Left lung (tissue), 10 donors: ENCODE measurements around the gene HOXC10. TPM values are rescaled to one million over a fixed set of nuclear protein-coding genes. Genes with fewer than 3 reads are reported as not detected.
A peak's percentile ranks its signal among the peaks of the same experiment; 100 is the strongest.

Source experiments
- ATAC-seq: fragments of 200-7000 bp; cut with Tn5 transposase; one replicate; pipeline ENCODE4 v1.9.1; 2020; ENCODE audit warnings: moderate library complexity
- DNase-seq, 4 donors: peaks; one replicate each; pipeline ENCODE4 v3.0.0-alpha.2; 2013 to 2020
- H3K27ac ChIP-seq, 2 donors: fragments of 200-600 bp; sonication (generic) in 1 of 2; one replicate each; pipeline versions ENCODE4 v1.5.0 to v1.8.0; 2020 to 2021
- H3K27me3 ChIP-seq, 2 donors: fragments of 200-600 bp; sonication (generic) in 1 of 2; one replicate each; pipeline versions ENCODE4 v1.5.0 to v1.8.0; 2020 to 2021
- H3K36me3 ChIP-seq, 2 donors: fragments of 200-600 bp; sonication (generic) in 1 of 2; one replicate each; pipeline versions ENCODE4 v1.5.0 to v1.8.0; 2020 to 2021
- H3K4me1 ChIP-seq, 2 donors: fragments of 200-600 bp; one replicate each; pipeline ENCODE4 v1.8.0; 2021
- H3K4me3 ChIP-seq, 2 donors: fragments of 200-600 bp; sonication (generic) in 1 of 2; one replicate each; pipeline versions ENCODE4 v1.5.0 to v1.8.0; 2020 to 2021; ENCODE audit warnings: mild to moderate bottlenecking in 1 of 2
- H3K9me3 ChIP-seq, 2 donors: fragments of 200-600 bp; sonication (generic) in 1 of 2; one replicate each; pipeline versions ENCODE4 v1.5.0 to v1.8.0; 2020 to 2021
- intact Hi-C, 2 donors: fragments of 100-400 bp; cut with DNase I; formaldehyde crosslinking; loops; one replicate each; pipeline versions ENCODE4 v1.11.2 to v1.14.2; 2022
- polyA plus RNA-seq, 6 donors: library from polyadenylated mRNA; unstranded; fragments of 120-200 nt; gene quantifications; one replicate each; pipeline ENCODE4 v1.2.1, GENCODE V29; 2013; ENCODE audit not compliant: insufficient read length in 6 of 6
- total RNA-seq, 2 donors: library from RNA; stranded (reverse); fragmentation: NEBNext Ultra II Directional; extraction: Animal tissue kit (Norgen Biotek cat#: 25700); gene quantifications; one replicate each; pipeline ENCODE4 v1.2.1, GENCODE V29; 2021
- TF ChIP-seq, protein P1 (sequence below), 2 donors: fragments of 200-600 bp; sonication (generic) in 1 of 2; IDR thresholded peaks; one replicate each; pipeline versions ENCODE4 v1.5.0 to v1.8.0; 2021; ENCODE audit warnings: antibody characterized with exemption in 2 of 2
- donor health status: DM: no; HTN: yes; CAD: no.
- donor health status: DM: no; HTN: no; CAD: no.

Gene HOXC10
- total and polyA plus RNA-seq, 8 donors = 0.15 to 0.52 (median 0.31) TPM; not detected in 3

DNA sequence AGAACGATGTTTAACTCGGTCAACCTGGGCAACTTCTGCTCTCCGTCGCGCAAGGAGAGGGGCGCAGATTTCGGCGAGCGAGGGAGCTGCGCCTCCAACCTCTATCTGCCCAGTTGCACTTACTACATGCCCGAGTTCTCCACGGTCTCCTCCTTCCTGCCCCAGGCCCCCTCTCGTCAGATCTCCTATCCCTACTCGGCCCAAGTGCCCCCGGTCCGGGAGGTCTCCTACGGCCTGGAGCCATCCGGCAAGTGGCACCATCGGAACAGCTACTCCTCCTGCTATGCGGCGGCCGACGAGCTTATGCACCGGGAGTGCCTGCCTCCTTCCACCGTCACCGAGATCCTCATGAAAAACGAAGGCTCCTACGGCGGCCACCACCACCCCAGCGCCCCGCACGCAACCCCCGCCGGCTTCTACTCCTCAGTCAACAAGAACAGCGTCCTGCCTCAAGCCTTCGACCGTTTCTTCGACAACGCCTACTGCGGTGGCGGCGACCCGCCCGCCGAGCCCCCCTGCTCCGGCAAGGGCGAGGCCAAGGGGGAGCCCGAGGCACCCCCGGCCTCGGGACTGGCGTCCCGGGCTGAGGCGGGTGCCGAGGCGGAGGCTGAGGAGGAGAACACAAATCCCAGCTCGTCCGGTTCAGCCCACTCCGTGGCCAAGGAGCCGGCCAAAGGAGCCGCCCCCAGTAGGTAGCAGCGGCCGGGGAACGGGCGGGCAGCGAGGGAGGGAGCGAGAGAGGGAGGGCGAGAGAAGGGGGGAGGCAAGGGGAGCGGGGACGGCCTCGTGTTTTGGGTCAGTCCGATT lies 11.5 kb upstream of the HOXC10 start:
- no peak overlapping the region for H3K27ac ChIP-seq
- no peaks in the 10 kb centered on the region for H3K9me3 ChIP-seq

GRCh38 chr12:53974084-53975063 lies 10.6 kb upstream of the HOXC10 start, which contains the start of gene HOTAIR:
Gene HOTAIR (minus strand): TSS chr12:53974954.
- H3K36me3 ChIP-seq = no peaks in the 10 kb centered on the region
- no peak within 1 kb of the TSS for H3K27ac ChIP-seq
- no peaks in the 10 kb centered on the region for H3K9me3 ChIP-seq
- peaks cover 99 to 100% of the 10 kb centered on the region in 2 donors for H3K27me3 ChIP-seq
- no peak within 1 kb of the TSS for H3K4me3 ChIP-seq
- intact Hi-C loops = no loop called here
- ATAC-seq (peak; percentile 39), DNase-seq (peak in 1 of 4 donors; percentile 69)
- H3K4me1 ChIP-seq = peaks cover 0 to 23% of the 10 kb centered on the region in 2 donors
- TF ChIP-seq, protein P1, sequence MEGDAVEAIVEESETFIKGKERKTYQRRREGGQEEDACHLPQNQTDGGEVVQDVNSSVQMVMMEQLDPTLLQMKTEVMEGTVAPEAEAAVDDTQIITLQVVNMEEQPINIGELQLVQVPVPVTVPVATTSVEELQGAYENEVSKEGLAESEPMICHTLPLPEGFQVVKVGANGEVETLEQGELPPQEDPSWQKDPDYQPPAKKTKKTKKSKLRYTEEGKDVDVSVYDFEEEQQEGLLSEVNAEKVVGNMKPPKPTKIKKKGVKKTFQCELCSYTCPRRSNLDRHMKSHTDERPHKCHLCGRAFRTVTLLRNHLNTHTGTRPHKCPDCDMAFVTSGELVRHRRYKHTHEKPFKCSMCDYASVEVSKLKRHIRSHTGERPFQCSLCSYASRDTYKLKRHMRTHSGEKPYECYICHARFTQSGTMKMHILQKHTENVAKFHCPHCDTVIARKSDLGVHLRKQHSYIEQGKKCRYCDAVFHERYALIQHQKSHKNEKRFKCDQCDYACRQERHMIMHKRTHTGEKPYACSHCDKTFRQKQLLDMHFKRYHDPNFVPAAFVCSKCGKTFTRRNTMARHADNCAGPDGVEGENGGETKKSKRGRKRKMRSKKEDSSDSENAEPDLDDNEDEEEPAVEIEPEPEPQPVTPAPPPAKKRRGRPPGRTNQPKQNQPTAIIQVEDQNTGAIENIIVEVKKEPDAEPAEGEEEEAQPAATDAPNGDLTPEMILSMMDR (IDR thresholded peaks at IDR 0.05) = no peak

More for the DNA sequence above, 11.5 kb upstream of the HOXC10 start:
- peaks cover 99 to 100% of the 10 kb centered on the region in 2 donors for H3K27me3 ChIP-seq
- DNase-seq = peak in 1 of 4 donors; percentile 57
- TF ChIP-seq, protein P1 (IDR thresholded peaks at IDR 0.05) = no peak
- no peak for ATAC-seq
- no peaks in the 10 kb centered on the region for H3K36me3 ChIP-seq
- H3K4me3 ChIP-seq = no peak overlapping the region
- peaks cover 0 to 23% of the 10 kb centered on the region in 2 donors for H3K4me1 ChIP-seq
- intact Hi-C loops = no loop called here

- Histone ChIP-seq H3K9me3 (no peaks in the 10 kb centered on the region), H3K27me3 (peaks cover 97 to 100% of the 10 kb centered on the region in 2 donors), H3K4me1 (peaks cover 0 to 23% of the 10 kb centered on the region in 2 donors), H3K36me3 (no peaks in the 10 kb centered on the region), H3K4me3 (no peak overlapping the region), H3K27ac (no peak overlapping the region)
- ATAC-seq (no peak), DNase-seq (no peak)
- TF ChIP-seq, protein P1 (IDR thresholded peaks at IDR 0.05) = no peak
- intact Hi-C loops = no loop called here
Measured at GRCh38 chr12:53975064-53975471, 9.9 kb upstream of the HOXC10 start.

GRCh38 chr12:53975479-53976152 lies 9.3 kb upstream of the HOXC10 start:
- ATAC-seq (no peak), DNase-seq (peak in 1 of 4 donors; percentile 45)
- no peaks in the 10 kb centered on the region for H3K36me3 ChIP-seq
- intact Hi-C loops = no loop called here
- no peak overlapping the region for H3K4me3 ChIP-seq
- H3K27ac ChIP-seq = no peak overlapping the region
- H3K27me3 ChIP-seq = peaks cover 97 to 100% of the 10 kb centered on the region in 2 donors
- peaks cover 0 to 23% of the 10 kb centered on the region in 2 donors for H3K4me1 ChIP-seq
- no peaks in the 10 kb centered on the region for H3K9me3 ChIP-seq
- TF ChIP-seq, protein P1 (IDR thresholded peaks at IDR 0.05) = no peak
